HepG2 (cell line): ENCODE data around the gene MPP7. TPM values are rescaled to one million over a fixed set of nuclear protein-coding genes. Genes with fewer than 3 reads are reported as not detected.

Source experiments
- ARHGAP35 ChIP-seq: sonication (generic); formaldehyde crosslinking; IDR thresholded peaks from 2 replicates; pipeline ENCODE4 v1.9.0; 2022; ENCODE audit warnings: mild to moderate bottlenecking, inconsistent platforms, moderate library complexity, missing genetic modification reagents, borderline replicate concordance
- ARID5B ChIP-seq: IDR thresholded peaks from 2 replicates; pipeline ENCODE4 v1.4.0; 2020; ENCODE audit warnings: mild to moderate bottlenecking, missing genetic modification reagents
- CERS6 ChIP-seq: sonication (generic); formaldehyde crosslinking; IDR thresholded peaks from 2 replicates; pipeline ENCODE4 v1.5.0; 2020; ENCODE audit warnings: missing genetic modification reagents
- E2F5 ChIP-seq: sonication (generic); formaldehyde crosslinking; conservative IDR thresholded peaks from 2 replicates; pipeline ENCODE4 v1.4.0; 2020; ENCODE audit warnings: missing genetic modification reagents
- KIAA2018 ChIP-seq: sonication (generic); formaldehyde crosslinking; IDR thresholded peaks from 2 replicates; pipeline ENCODE4 v1.5.0; 2020; ENCODE audit warnings: mild to moderate bottlenecking, missing genetic modification reagents, borderline replicate concordance
- NFE2 ChIP-seq: sonication (generic); formaldehyde crosslinking; IDR thresholded peaks from 2 replicates; pipeline ENCODE4 v1.4.0; 2020; ENCODE audit warnings: missing genetic modification reagents
- RELA ChIP-seq: sonication (generic); formaldehyde crosslinking; IDR thresholded peaks from 2 replicates; pipeline ENCODE4 v1.4.0; 2020; ENCODE audit warnings: missing genetic modification reagents
- ZNF136 ChIP-seq: sonication (generic); formaldehyde crosslinking; IDR thresholded peaks from 2 replicates; pipeline ENCODE4 v1.8.1; 2022; ENCODE audit warnings: low read depth, mild to moderate bottlenecking, moderate library complexity, missing genetic modification reagents
- ZNF276 ChIP-seq: sonication (generic); formaldehyde crosslinking; IDR thresholded peaks from 2 replicates; pipeline ENCODE4 v1.4.0; 2020; ENCODE audit warnings: mild to moderate bottlenecking, low read depth, missing genetic modification reagents
- ZNF292 ChIP-seq: sonication (generic); formaldehyde crosslinking; IDR thresholded peaks from 2 replicates; pipeline ENCODE4 v1.8.1; 2022; ENCODE audit warnings: mild to moderate bottlenecking, low read depth, missing genetic modification reagents, borderline replicate concordance
- polyA plus RNA-seq, 8 experiments: library from polyadenylated mRNA; depleted of rRNA in 3 of 8; stranded (reverse) in 7 of 8; unstranded in 1 of 8; fragments of >200 nt; fragmentation: Illumina TruSeq in 4 of 8; extraction: Trizol in 4 of 8; gene quantifications; 2 replicates each; pipeline versions ENCODE4 v1.2.1 to v1.2.3, GENCODE V29; 2011 to 2016; ENCODE audit warnings: low read depth in 4 of 8, missing spikeins in 1 of 8, mixed read lengths in 1 of 8; ENCODE audit not compliant: insufficient read depth in 1 of 8
- total RNA-seq, 5 experiments: library from RNA; depleted of rRNA; stranded (reverse); fragments of >200 nt; fragmentation: Illumina TruSeq; extraction: Trizol; gene quantifications; 2 replicates each; pipeline ENCODE4 v1.2.3, GENCODE V29; 2016; ENCODE audit warnings: low read depth in 1 of 5
- TF ChIP-seq, protein P1 (sequence below): sonication (generic); formaldehyde crosslinking; IDR thresholded peaks from 2 replicates; pipeline ENCODE4 v1.5.1; 2020; ENCODE audit warnings: missing genetic modification reagents, mild to moderate bottlenecking, borderline replicate concordance

MPP7 gene
- total and polyA plus RNA-seq, 2 of the 13 experiments (the other 11 are each of a cell fraction or from before 2014, with no cell fraction given), result 6.8 to 16.4 TPM

- no peak for TF ChIP-seq KIAA2018
- no peak for TF ChIP-seq NFE2
- no peak for TF ChIP-seq ARHGAP35 (CRISPR knock-in tag)
- TF ChIP-seq ZNF136 (CRISPR knock-in tag), result no peak
- TF ChIP-seq RELA (CRISPR knock-in tag), result no peak
- TF ChIP-seq E2F5 (CRISPR knock-in tag), result no peak
- TF ChIP-seq ZNF276 (CRISPR knock-in tag), result no peak
- TF ChIP-seq, protein P1, sequence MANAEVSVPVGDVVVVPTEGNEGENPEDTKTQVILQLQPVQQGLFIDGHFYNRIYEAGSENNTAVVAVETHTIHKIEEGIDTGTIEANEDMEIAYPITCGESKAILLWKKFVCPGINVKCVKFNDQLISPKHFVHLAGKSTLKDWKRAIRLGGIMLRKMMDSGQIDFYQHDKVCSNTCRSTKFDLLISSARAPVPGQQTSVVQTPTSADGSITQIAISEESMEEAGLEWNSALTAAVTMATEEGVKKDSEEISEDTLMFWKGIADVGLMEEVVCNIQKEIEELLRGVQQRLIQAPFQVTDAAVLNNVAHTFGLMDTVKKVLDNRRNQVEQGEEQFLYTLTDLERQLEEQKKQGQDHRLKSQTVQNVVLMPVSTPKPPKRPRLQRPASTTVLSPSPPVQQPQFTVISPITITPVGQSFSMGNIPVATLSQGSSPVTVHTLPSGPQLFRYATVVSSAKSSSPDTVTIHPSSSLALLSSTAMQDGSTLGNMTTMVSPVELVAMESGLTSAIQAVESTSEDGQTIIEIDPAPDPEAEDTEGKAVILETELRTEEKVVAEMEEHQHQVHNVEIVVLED, result no peak
- peak; percentile 67; the same call in 1 of the 2 replicates for TF ChIP-seq ARID5B
- no peak for TF ChIP-seq ZNF292
- no peak for TF ChIP-seq CERS6 (CRISPR knock-in tag)
Measured at GRCh38 chr10:28284126-28284525, 18.7 kb downstream of the MPP7 start (continued).
